HG02938 (cell line): ENCODE results near the gene DUSP1.

Experiments used
- ATAC-seq: cut with Tn5 transposase; IDR thresholded peaks from one replicate; pipeline ENCODE4 v1.9.1; 2021; ENCODE audit warnings: mild to moderate bottlenecking, moderate library complexity; ENCODE audit not compliant: unreplicated experiment

The DUSP1 gene

DNA sequence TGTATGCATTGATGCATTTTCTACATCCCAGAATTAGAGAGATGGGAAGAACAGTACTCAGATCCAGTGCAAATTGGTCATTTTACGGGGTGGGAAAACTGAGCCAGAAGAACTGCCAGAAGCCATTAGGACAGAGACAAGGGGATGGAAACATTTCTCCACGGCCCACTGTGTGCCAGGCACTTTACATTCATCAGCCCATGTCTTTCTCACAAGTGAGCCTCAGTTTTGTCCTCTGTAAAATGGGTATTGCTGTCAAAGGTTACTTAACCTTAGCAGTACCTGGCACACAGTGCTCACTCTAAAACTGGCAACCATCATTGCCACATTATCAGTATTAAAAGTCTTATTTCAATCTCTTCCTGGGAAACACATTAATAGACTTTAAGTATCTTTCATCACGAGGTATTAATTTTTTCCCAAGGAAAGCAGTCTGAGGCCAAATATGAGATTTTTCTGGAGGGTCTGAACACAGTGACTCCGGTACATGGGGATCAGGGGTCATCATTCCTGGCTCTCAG is 5.2 kb downstream of the DUSP1 start:
- no peak for ATAC-seq

DNA sequence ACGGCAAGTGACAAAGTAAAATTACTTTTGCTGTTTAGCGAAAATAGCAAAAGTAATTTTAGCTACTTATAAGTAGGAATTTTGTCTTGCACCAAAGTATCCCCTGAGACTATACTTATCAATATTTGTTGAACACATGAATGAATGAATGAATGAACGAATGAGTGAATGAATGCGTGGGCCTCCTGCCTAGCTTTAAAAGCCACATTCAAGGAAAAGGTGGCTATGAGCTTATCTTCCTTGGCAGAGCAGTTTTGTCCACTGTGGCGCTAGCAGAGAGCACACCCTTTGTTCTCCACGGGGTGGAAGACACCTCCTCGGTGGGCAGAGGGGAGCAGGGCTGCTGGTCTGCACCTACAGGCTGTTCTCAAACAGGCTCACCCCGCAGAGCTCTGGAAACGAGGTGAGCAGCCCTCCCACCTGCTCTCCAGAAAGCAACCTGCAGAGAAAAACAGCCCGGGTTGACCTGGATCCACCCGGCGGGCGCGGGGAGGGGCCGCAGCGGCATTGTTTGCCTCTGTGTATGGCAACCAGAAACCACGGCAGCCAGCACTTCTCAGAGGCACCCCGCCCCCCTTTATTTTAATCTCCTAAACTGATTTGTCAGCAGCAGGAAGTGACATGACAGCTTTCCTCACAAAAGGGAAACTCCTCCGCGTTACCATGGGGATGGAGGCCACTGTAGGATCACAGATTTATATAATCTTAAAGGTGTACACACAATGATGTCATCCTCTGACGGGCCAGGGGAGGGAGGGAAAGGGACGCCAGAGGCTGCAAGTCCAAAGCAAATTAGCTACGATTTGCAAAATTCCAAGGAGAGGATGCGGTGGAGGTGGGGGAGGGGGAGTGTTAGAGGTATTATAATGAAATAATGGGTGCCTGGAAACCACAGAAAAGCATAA is 5.9 kb downstream of the DUSP1 start:
- peak; percentile 84 for ATAC-seq

DNA sequence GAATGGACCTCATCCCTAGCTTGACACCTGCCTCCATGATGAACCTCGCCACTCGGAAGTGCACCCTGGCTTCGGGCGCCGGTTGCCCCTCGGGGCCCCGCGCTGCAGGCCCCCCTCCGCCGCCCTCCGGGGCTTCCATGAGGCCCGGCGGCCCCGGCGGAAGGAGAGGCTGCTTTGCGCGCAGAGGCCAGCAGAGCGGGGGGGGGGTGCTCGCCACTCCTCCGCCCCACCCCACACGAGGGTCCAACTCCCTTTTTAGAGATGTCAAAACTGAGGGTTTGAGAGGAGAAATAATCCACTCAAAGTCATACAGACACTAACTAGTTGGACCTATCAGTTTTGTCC is 7.9 kb downstream of the DUSP1 start:
- ATAC-seq = no peak

DNA sequence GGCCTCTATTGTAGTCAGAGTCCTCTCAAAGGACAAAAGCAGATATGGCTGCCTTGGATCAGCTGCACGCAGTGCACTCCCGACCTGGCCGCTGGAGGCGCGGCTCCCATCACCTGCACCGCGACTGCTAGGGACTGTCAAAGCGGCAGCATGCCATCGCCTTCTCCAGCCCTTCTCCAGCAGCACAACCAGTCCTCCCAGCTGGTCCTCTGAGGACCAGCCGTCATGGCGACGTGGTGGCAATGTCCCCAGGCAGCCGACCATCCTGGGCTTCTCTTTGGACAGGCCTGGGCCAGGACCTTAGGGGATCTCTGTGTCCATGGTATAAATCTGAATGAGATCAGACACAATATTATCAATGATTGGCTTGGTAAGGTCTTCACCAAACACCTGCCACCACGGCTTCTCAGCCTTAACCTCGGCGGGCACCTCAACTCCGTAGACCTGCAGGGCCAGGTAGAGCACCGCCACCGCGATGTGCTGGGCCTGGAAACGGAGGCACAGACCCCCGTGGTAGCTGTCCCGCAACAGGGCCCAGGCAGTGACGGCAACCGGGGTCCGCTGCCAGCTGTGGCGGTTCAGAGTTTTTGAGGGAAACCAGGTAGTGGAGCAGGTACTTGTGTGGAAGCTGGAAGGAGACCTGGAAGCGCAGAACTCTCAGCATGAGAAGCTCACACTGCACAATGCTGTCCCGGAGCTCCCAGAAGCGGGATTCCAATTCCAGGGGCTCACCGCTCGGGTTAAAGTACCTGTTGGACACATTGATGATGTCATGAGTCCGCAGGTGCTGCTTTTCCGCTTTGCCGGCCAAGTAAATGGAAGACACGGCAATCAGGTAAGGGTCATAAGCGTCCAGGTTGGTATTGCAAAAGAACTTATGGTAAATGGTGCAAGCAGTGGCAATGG is 8.5 kb downstream of the DUSP1 start:
- ATAC-seq = no peak

DNA sequence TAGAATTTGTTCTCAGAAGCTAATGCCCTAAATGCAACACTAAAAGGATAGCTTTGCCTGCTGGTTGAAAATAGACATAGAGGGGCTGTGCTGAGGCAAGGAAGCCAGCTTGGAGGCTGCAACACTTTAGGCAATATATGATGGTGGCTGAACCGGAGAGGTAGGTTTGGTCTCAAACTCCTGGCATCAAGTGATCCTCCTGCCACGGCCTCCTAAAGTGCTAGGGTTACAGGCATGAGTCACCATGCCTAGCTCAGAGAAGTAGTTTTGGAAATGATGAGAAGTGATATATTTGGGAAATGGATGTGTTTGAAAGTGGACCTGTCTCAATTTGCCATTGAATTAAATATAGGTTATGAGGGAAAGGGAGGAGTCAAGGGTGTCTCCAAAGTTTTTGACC is 10.0 kb downstream of the DUSP1 start:
- no peak for ATAC-seq

DNA sequence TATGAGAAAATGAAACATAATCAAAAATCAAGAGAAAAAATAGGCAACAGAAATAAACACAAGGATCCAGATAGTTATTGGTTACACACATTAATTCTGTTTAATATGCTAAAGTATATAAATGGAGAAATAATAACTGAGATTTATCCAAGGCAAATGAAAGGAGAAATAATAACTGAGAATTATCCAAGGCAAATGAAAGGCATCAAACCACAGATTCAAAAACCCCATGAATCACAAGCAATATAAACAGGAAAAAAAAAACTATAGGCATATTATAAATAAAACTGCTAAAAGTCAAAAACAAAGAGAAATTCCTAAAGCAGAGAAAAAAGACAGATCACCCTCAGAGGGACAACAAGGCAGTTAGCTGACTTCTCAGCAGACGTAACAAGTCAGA is 10.9 kb downstream of the DUSP1 start:
- ATAC-seq = no peak

DNA sequence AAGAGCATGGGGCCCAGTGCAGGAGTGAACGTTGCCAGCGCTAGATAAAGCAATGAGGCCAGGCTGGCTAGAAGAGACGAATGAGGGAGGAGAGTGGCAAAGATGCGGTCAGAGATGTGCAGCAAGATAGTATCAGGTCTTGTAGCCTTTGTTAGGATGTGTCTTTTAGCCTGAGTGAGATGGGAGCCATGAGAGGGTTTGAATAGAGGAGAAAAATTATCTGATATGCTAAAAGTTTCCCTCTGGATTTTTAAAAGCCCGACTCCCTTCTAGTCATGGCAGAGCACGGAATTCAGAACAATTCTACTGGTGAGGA is 12.2 kb downstream of the DUSP1 start:
- ATAC-seq = no peak

DNA sequence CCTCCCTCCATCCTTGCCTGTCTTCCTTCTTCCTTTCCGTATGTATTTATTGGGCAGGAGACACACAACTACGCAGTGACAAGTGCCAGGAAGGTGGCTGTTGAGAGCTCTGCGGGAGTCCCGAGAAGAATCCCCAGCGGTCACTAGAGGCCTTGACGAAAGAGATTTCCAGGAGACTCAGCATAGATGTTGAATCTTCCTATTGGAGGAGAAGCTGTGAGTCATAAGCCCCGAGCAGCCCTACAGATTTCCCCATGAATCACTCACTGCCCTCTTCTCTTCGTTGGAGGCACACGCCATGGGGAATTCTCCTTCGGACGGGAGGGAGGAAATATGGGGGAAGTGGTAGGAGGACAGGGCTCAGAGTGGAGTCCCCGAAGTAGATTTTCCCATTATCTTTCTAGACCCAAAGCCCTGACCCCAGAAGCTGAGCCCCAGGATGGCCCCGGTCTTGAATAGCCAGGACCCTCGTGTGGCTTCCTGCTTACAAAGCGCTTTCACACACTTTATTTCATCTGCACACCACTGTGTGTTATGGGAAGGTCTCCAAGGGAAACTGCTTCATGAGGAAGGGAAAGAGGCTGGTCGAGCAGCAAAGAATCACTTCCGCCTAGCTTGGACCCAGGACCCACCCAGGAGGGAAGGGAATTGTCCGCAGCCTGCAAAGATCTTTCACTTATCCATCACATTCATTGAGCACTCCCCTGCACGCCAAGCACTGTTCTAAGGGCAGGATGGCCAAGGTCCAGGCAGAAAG is 12.7 kb downstream of the DUSP1 start:
- ATAC-seq = no peak

DNA sequence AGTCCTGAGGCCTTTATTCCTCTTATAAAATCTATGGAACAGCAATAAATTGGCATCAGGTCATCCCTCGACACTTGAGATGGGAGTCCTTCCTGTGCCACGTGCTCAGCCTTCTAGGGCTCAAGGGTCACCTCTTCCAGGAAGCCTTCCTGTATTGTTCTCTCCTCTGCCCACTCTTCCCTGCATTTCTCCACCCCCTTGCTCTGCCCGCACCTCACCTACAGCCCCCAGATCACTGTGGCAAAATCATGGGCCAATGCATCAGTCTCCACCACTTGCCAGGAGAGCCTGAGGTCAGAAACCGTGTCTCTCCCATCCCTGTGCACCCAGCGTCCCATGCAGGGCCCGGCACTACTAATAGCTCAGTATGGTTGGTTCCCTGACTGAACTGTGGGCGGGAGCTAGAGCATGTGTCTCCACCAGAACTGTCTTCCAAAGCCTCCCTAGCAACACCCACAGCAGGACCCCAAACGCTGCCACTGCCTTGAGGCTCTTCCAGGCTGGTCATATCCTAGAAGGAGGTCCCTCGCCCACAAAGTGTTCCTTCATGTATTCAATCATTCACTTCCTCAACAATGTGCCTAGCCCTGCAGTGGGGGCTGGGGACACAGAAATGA is 13.5 kb downstream of the DUSP1 start:
- ATAC-seq = no peak

DNA sequence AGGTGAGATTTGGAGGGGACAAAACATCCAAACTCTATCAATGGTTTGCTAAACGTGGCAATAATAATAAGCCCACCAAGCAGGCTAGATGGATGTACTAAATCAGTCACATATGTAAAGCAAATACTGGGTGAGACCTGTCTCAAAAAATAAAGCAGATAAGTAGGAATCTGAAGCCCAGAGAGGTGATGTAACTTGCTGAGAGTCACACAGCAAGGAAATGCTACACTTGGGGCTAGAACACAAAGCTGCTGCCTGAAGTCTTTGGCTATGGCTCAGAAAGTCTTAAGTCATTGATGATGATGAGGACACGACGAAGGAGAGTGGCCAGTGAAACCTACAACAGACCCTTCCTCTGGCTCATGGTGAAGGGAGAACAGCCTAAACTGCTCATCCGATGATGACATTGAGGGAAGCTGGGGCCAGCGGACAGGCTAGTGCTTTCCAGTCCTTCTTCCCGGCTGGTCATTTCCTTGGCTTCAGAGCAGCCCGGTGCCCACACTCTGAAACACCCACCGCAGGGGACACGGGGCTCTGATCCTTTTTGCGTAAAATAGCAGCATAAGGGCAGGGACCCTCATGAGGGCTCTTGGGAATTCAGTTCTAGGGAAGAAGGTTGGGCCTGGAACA is 14.1 kb downstream of the DUSP1 start:
- ATAC-seq = no peak

DNA sequence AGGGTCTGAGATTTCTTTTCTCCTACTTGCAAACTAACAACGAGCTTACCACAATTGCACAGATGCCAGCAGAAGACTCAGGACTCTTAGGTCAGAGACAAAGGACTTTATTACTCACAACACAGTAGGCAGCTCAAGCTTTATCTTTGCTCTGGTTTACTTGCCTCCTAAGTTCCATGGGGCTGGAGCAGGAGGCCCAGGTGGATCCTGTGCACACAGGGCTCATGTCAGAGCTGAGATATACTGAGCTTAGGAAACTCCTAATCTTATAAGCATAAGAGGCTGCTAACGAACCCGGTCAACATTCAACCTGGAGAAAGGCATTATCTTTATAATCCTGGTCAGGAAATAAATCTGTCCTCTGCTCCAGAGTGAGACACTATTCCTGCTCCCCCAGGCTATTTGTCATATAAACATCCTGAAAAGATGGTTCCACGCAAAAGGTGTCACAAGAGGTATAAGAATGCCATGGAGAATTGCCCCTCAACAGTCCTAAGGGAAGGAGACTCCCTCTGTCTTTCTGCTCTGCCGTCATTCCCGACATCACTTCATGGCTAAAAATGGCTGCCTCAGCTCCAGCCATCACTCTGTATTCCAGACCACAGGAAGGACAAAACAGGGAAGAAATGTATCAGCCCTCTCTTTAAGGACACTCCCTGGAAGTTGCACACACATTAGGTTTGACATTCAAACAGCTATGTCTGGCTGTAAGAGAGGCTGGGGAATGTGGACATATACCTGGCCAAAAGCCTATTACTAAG is 16.2 kb downstream of the DUSP1 start:
- no peak for ATAC-seq

DNA sequence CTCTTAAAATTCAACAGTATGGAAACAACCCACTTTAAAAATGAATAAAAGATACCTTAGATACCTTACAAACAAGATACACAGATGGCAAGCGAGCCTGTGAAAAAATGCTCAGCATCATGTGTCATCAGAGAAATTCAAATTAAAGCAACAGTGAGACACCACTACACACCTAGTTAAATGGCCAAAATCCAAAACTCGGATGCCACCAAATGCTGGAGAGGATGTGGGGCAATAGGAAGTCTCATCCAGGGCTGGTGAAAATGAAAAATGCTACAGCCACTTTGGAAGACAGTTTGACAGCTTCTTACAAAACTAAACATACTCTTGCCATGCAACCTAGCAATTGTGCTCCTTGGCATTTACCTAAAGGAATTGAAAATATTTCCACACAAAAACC is 17.9 kb downstream of the DUSP1 start:
- no peak for ATAC-seq

DNA sequence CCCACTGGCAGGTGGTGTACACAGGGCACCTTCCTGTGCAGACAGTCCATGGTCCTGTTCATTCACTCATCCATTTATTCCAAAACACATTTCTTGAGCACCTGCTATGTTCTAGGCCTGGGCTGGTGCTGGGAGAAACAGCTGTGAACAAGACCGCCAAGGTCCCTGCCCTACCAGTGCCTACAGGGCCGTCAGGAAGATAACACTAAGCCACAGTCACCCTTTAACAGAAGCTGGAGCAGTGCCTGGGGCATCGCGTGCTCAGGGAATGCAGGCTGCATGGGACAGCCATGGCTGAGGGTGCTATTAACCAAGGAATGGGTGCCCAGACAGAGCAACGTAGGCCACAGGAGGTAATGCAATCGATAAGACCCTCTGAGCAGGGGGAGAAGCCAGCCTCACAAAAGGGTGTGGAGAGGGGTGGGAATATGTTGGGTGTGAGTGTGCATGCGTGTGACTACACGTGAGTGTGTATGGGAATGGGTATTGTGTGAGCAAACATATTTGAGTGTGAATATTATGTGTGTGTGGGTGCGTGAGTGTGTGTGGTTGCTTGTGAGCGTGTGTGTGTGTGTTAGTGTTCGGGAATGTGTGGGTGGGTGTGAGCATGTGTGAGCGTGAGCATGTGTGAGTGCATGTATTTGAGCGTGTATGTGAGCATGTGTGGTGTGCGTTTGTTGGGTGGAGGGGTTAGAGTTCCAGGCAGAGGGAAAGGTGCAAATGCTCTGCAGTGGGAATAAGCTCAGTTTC is 19.1 kb downstream of the DUSP1 start:
- no peak for ATAC-seq

DNA sequence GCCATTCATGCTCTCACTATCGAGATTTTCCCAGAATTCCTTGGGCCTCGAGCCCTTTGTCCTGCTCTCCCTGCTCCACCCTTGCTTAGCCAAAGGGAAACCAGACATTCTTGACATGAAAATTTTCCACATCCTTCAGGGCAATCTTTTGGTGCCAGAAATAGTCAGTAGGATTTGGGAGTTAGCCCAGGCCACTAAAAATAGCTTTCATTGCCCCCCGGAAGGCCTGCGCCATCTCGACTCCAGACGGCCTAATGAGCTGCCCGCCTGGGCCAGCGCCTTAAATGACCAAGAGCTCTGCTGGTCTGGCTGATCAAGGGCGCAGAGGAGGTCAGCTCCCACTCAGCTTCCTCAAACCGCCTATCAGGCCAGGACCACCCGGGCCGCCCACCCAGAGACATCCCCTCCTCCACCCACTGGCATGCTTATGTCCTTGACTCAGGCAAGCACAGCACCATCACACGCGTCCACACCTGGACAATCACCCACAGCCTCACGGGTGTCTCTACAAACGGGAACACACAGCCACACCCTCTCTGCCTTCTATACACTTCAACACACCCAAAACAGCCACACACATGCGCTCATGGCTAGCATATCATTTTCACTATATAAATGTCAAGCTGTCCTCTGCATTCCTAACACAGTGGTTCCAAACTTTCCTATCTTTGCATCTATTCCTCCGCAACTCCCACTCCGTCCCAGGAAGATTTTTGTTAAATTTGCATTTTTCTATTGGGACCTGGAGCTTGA is 20.9 kb downstream of the DUSP1 start:
- no peak for ATAC-seq

DNA sequence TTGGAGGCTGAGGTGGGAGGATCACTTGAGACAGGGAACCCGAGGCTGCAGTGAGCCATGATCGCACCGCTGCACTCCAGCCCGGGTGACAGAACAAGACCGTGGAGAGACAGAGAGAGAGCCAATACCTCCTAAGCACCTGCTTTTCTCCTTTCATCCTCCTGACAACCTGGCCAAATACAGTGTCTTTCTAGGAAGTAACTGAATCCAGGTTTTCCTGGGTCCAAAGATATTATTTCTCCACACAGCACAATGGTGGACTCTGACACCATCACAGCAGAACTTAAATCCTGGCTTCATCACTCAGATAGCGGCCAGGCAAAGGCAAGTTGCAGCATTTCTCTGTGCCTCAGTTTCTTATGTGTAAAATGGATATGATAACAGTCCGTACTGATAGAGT is 21.9 kb downstream of the DUSP1 start:
- ATAC-seq = no peak

DNA sequence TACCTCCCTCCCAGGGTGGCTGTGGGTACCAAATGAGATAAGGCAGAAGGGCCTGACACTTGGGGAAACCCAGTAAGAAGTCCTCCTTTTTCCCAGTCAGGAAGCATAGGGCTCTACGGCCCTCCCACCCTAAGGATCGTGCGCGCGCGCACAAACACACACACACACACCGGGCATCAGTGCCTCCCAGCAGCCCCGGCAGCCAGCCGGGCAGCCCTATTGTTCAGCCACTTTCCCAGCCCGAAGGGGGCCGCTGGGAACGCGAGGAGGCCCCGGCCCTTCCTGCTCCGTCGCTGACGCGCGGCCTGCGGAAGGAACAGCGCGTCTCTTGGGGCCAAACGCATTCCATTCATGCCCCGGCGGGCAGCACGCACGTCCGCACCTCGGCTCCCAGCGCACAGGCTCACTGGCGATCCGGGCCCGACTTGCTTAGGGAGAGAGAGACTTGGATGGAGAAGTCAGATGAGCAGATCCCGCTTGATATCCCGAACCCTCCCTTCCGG is 22.6 kb downstream of the DUSP1 start:
- no peak for ATAC-seq

DNA sequence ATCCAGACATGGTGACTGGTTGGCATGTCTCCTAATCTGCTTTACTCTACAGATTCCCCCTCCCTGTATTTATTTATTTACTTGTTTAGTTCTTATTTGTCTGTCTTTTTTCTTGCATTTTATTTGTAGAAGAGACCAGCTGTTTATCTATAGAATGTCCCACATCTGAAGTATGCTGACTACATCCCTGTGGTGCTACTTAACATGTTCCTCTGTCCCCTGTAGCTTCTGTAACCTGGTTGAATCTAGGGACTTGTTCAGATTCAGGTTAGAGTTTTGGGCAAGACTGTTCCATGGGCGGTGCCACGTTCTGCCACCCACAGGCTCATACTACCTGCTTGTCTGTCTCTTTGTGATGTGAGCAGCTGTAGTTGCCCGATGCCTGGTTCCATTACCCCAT is 23.5 kb downstream of the DUSP1 start:
- ATAC-seq = no peak

DNA sequence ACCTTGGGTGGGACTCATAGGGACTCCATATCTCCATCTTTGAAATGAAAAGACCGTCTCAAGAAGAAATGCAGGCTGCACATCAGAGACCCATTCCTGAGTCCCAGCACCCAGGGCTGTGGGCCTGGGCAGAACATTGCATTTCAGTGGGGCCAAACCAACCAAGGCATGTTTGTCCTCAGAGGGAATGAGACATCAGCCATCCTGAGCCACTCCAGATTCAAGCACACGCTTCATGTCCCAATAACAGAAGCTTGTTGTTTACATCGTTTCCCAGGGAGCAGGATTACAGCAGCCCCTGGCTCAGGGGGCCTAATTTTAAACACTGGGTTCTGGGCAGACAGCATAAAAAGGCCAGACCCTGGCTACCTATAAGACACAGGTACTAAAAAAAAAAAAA is 24.3 kb downstream of the DUSP1 start:
- no peak for ATAC-seq
